Measurements from ENCODE around the gene NUP85. TPM values are rescaled to one million over a fixed set of nuclear protein-coding genes. Genes with fewer than 3 reads are reported as not detected.
A peak's percentile ranks its signal among the peaks of the same experiment; 100 is the strongest.
"Not testable (repeated sequence)": the region's sequence is repeated elsewhere in the genome, so short reads cannot be mapped to it uniquely, and the experiment has no call there.

NUP85 gene
- total RNA-seq: 100 to 1,000 TPM; 125 to 132 TPM

- DNase-seq: peak; percentile 95
- Mint-ChIP-seq H3K9me3 (no peaks in the 10 kb centered on the region), H3K36me3 (peaks cover 14% of the 10 kb centered on the region), H3K27me3 (no peaks in the 10 kb centered on the region), H3K4me1 (ENCODE audit: low read depth) (peaks cover 18% of the 10 kb centered on the region), H3K4me3 (peak within 1 kb of the TSS; percentile 81), H3K27ac (peak within 1 kb of the TSS; percentile 89)
- intact Hi-C loops (cut with micrococcal nuclease): loop anchor here (1.0 to 5.0 kb wide), 3 partner anchors 22 to 84 kb away; partner anchors contain the start of genes GGA3, MRPS7, SLC25A19 and SUMO2
- ChIA-PET POLR2A (interaction anchor here (0.5 to 2.4 kb wide), 13 partner anchors 18 to 285 kb away, joined by 3 to 9 read pairs (median 4); partner anchors contain the start of genes ATP5PD, GGA3, KCTD2 and MIF4GD), CTCF (interaction anchor here (0.5 to 8.8 kb wide), 12 partner anchors 8 to 245 kb away, joined by 3 to 247 read pairs (median 4); partner anchors contain the start of genes ARMC7 and MIF4GD)
Measured at GRCh38 chr17:75205037-75205792, at the start of gene NUP85. Gene NUP85 (plus strand): TSS chr17:75205679. CDS start chr17:75205762, 83 bp downstream.

GRCh38 chr17:75158480-75158879 is 47.0 kb upstream of the NUP85 start:
- CTCF ChIA-PET: interaction anchor here (1.1 to 1.3 kb wide), 2 partner anchors 14 to 43 kb away, joined by 3 to 7 read pairs; no protein-coding TSS in a partner anchor
- H3K27me3 Mint-ChIP-seq; intact Hi-C loops (cut with micrococcal nuclease); DNase-seq; H3K9me3 Mint-ChIP-seq; H3K36me3 Mint-ChIP-seq; H3K27ac Mint-ChIP-seq; H3K4me3 Mint-ChIP-seq: not testable (repeated sequence)
- H3K4me1 Mint-ChIP-seq (ENCODE audit: low read depth): peaks cover 10% of the 10 kb centered on the region
- POLR2A ChIA-PET: interaction anchor here (1.0 to 1.3 kb wide), 2 partner anchors 9 to 13 kb away, joined by 3 to 4 read pairs; no protein-coding TSS in a partner anchor

GRCh38 chr17:75159196-75160031 is 46.1 kb upstream of the NUP85 start:
- intact Hi-C loops (cut with micrococcal nuclease): no loop called here
- Mint-ChIP-seq H3K27ac (no peak overlapping the region), H3K9me3 (no peaks in the 10 kb centered on the region), H3K4me1 (ENCODE audit: low read depth) (peaks cover 10% of the 10 kb centered on the region), H3K4me3 (no peak overlapping the region), H3K27me3 (no peaks in the 10 kb centered on the region), H3K36me3 (peaks cover 4% of the 10 kb centered on the region)
- DNase-seq: no peak
- POLR2A ChIA-PET: interaction anchor here (1.0 to 1.3 kb wide), 2 partner anchors 10 to 14 kb away, joined by 3 to 4 read pairs; no protein-coding TSS in a partner anchor
- CTCF ChIA-PET: interaction anchor here (1.1 to 1.5 kb wide), 3 partner anchors 13 to 198 kb away, joined by 3 to 7 read pairs (median 4); no protein-coding TSS in a partner anchor

- no peak for DNase-seq
- Mint-ChIP-seq H3K36me3 (peaks cover 4% of the 10 kb centered on the region), H3K27ac (no peak overlapping the region), H3K4me3 (no peak overlapping the region), H3K4me1 (ENCODE audit: low read depth) (peaks cover 2% of the 10 kb centered on the region), H3K27me3 (no peaks in the 10 kb centered on the region), H3K9me3 (no peaks in the 10 kb centered on the region)
- intact Hi-C loops (cut with micrococcal nuclease): no loop called here
- POLR2A ChIA-PET: no interaction called here
- CTCF ChIA-PET: interaction anchor here (0.6 to 1.5 kb wide), 3 partner anchors 9 to 198 kb away, joined by 3 to 4 read pairs (median 3); no protein-coding TSS in a partner anchor
Measured at GRCh38 chr17:75160211-75160610, 45.3 kb upstream of the NUP85 start.

- Mint-ChIP-seq H3K9me3 (no peaks in the 10 kb centered on the region), H3K27me3 (no peaks in the 10 kb centered on the region), H3K4me1 (ENCODE audit: low read depth) (no peaks in the 10 kb centered on the region), H3K36me3 (peaks cover 13% of the 10 kb centered on the region), H3K27ac (no peak overlapping the region), H3K4me3 (no peak overlapping the region)
- intact Hi-C loops (cut with micrococcal nuclease): no loop called here
- ChIA-PET CTCF (interaction anchor here (0.6 to 1.0 kb wide), 2 partner anchors 49 to 172 kb away, joined by 3 read pairs; no protein-coding TSS in a partner anchor), POLR2A (interaction anchor here (0.6 kb wide), 1 partner anchor 14 kb away, joined by 4 read pairs; no protein-coding TSS in a partner anchor)
- DNase-seq: no peak
Measured at GRCh38 chr17:75163074-75163473, 42.4 kb upstream of the NUP85 start.

- H3K27ac Mint-ChIP-seq; H3K9me3 Mint-ChIP-seq; H3K27me3 Mint-ChIP-seq; CTCF ChIA-PET; DNase-seq; intact Hi-C loops (cut with micrococcal nuclease); POLR2A ChIA-PET; H3K4me3 Mint-ChIP-seq; H3K4me1 Mint-ChIP-seq (ENCODE audit: low read depth): not testable (repeated sequence)
- H3K36me3 Mint-ChIP-seq: peaks cover 13% of the 10 kb centered on the region
Measured at GRCh38 chr17:75164606-75165005, 40.9 kb upstream of the NUP85 start.

GRCh38 chr17:75168998-75169397 is 36.5 kb upstream of the NUP85 start:
- Mint-ChIP-seq H3K4me1 (ENCODE audit: low read depth) (peaks cover 15% of the 10 kb centered on the region), H3K27me3 (no peaks in the 10 kb centered on the region), H3K36me3 (peaks cover 28% of the 10 kb centered on the region), H3K27ac (no peak overlapping the region), H3K4me3 (no peak overlapping the region), H3K9me3 (no peaks in the 10 kb centered on the region)
- no peak for DNase-seq
- CTCF ChIA-PET: interaction anchor here (0.6 to 6.9 kb wide), 4 partner anchors 8 to 680 kb away, joined by 3 to 99 read pairs (median 30); no protein-coding TSS in a partner anchor
- POLR2A ChIA-PET: interaction anchor here (0.6 to 1.0 kb wide), 2 partner anchors 12 to 14 kb away, joined by 4 to 6 read pairs; no protein-coding TSS in a partner anchor
- intact Hi-C loops (cut with micrococcal nuclease): no loop called here

- DNase-seq: no peak
- ChIA-PET CTCF (interaction anchor here (0.8 to 6.9 kb wide), 8 partner anchors 17 to 239 kb away, joined by 3 to 57 read pairs (median 5); partner anchors contain the start of gene NT5C), POLR2A (interaction anchor here (1.1 to 2.1 kb wide), 3 partner anchors 16 to 59 kb away, joined by 3 to 10 read pairs (median 4); partner anchors contain the start of gene JPT1)
- Mint-ChIP-seq H3K27ac (peak overlapping the region; percentile 39), H3K9me3 (no peaks in the 10 kb centered on the region), H3K36me3 (peaks cover 25% of the 10 kb centered on the region), H3K4me1 (ENCODE audit: low read depth) (peaks cover 15% of the 10 kb centered on the region), H3K27me3 (no peaks in the 10 kb centered on the region), H3K4me3 (no peak overlapping the region)
- intact Hi-C loops (cut with micrococcal nuclease): no loop called here
Measured at GRCh38 chr17:75173526-75173925, 32.0 kb upstream of the NUP85 start.

- ChIA-PET POLR2A (interaction anchor here (0.6 kb wide), 1 partner anchor 1957 kb away, joined by 4 read pairs; no protein-coding TSS in a partner anchor), CTCF (interaction anchor here (0.9 to 6.9 kb wide), 4 partner anchors 27 to 213 kb away, joined by 3 to 57 read pairs (median 19); no protein-coding TSS in a partner anchor)
- peaks cover 19% of the 10 kb centered on the region for H3K4me1 Mint-ChIP-seq (ENCODE audit: low read depth)
- H3K4me3 Mint-ChIP-seq: no peak overlapping the region
- H3K36me3 Mint-ChIP-seq: peaks cover 37% of the 10 kb centered on the region
- no peak overlapping the region for H3K27ac Mint-ChIP-seq
- no peaks in the 10 kb centered on the region for H3K9me3 Mint-ChIP-seq
- H3K27me3 Mint-ChIP-seq: no peaks in the 10 kb centered on the region
- DNase-seq: no peak
- intact Hi-C loops (cut with micrococcal nuclease): no loop called here
Measured at GRCh38 chr17:75174996-75175395, 30.5 kb upstream of the NUP85 start.

GRCh38 chr17:75176625-75177024 is 28.9 kb upstream of the NUP85 start:
- POLR2A ChIA-PET: no interaction called here
- CTCF ChIA-PET: interaction anchor here (3.9 kb wide), 1 partner anchor 62 kb away, joined by 35 read pairs; no protein-coding TSS in a partner anchor
- Mint-ChIP-seq H3K9me3 (no peaks in the 10 kb centered on the region), H3K4me3 (no peak overlapping the region), H3K36me3 (peaks cover 46% of the 10 kb centered on the region), H3K27me3 (no peaks in the 10 kb centered on the region), H3K4me1 (ENCODE audit: low read depth) (peaks cover 27% of the 10 kb centered on the region), H3K27ac (no peak overlapping the region)
- DNase-seq: no peak
- intact Hi-C loops (cut with micrococcal nuclease): no loop called here

GRCh38 chr17:75178453-75178852 is 27.0 kb upstream of the NUP85 start:
- no peaks in the 10 kb centered on the region for H3K9me3 Mint-ChIP-seq
- H3K27ac Mint-ChIP-seq: no peak overlapping the region
- POLR2A ChIA-PET: no interaction called here
- H3K36me3 Mint-ChIP-seq: peaks cover 37% of the 10 kb centered on the region
- no peaks in the 10 kb centered on the region for H3K27me3 Mint-ChIP-seq
- DNase-seq: no peak
- CTCF ChIA-PET: interaction anchor here (0.9 kb wide), 1 partner anchor 23 kb away, joined by 3 read pairs; no protein-coding TSS in a partner anchor
- H3K4me3 Mint-ChIP-seq: no peak overlapping the region
- intact Hi-C loops (cut with micrococcal nuclease): no loop called here
- peaks cover 23% of the 10 kb centered on the region for H3K4me1 Mint-ChIP-seq (ENCODE audit: low read depth)
